H9 (cell line): ENCODE results near the gene SBK1. TPM values are rescaled to one million over a fixed set of nuclear protein-coding genes. Genes with fewer than 3 reads are reported as not detected.

Experiments used
- DNase-seq: peaks from one replicate; pipeline ENCODE4 v3.0.0-alpha.2; 2017
- H2AFZ ChIP-seq: one replicate; pipeline ENCODE4 v1.6.1; 2013; ENCODE audit warnings: mild to moderate bottlenecking, low read length, control low read depth, moderate library complexity
- H2AK5ac ChIP-seq: 2 replicates; pipeline ENCODE4 v1.6.1; 2013; ENCODE audit warnings: low read length, control low read depth, mixed read lengths; ENCODE audit not compliant: insufficient read length
- H2BK120ac ChIP-seq: one replicate; pipeline ENCODE4 v1.6.1; 2013; ENCODE audit warnings: low read depth, mild to moderate bottlenecking, low read length, control low read depth, inconsistent platforms; ENCODE audit not compliant: poor library complexity, severe bottlenecking
- H2BK12ac ChIP-seq: 2 replicates; pipeline ENCODE4 v1.6.1; 2013; ENCODE audit warnings: low read length, control low read depth, mixed read lengths, low read depth; ENCODE audit not compliant: insufficient read length
- H2BK15ac ChIP-seq: 2 replicates; pipeline ENCODE4 v1.6.1; 2013; ENCODE audit warnings: low read depth, low read length, control low read depth
- H2BK20ac ChIP-seq: one replicate; pipeline ENCODE4 v1.6.1; 2013; ENCODE audit warnings: low read depth, mild to moderate bottlenecking, low read length, control low read depth, inconsistent platforms; ENCODE audit not compliant: poor library complexity, severe bottlenecking
- H2BK5ac ChIP-seq: 2 replicates; pipeline ENCODE4 v1.6.1; 2013; ENCODE audit warnings: low read length, control low read depth, mixed read lengths; ENCODE audit not compliant: insufficient read length
- H3K14ac ChIP-seq: 2 replicates; pipeline ENCODE4 v1.6.1; 2013; ENCODE audit warnings: low read length, control low read depth; ENCODE audit not compliant: insufficient read depth
- H3K18ac ChIP-seq: 2 replicates; pipeline ENCODE4 v1.6.1; 2013; ENCODE audit warnings: low read depth, mild to moderate bottlenecking, mixed read lengths, low read length, control low read depth; ENCODE audit not compliant: insufficient read length
- H3K23ac ChIP-seq: 2 replicates; pipeline ENCODE4 v1.6.1; 2013; ENCODE audit warnings: low read length, control low read depth, mixed read lengths, low read depth; ENCODE audit not compliant: insufficient read length
- H3K23me2 ChIP-seq: 2 replicates; pipeline ENCODE4 v1.6.1; 2013; ENCODE audit warnings: low read depth, mild to moderate bottlenecking, mixed read lengths, low read length, control low read depth; ENCODE audit not compliant: insufficient read length, poor library complexity, severe bottlenecking
- H3K27ac ChIP-seq: 2 replicates; pipeline ENCODE4 v1.5.1; 2013; ENCODE audit warnings: low read length, control low read depth, mixed read lengths, low read depth; ENCODE audit not compliant: insufficient read length
- H3K27me3 ChIP-seq: 2 replicates; pipeline ENCODE4 v1.6.1; 2013; ENCODE audit warnings: low read length, control low read depth, inconsistent platforms; ENCODE audit not compliant: insufficient read depth
- H3K4ac ChIP-seq: 2 replicates; pipeline ENCODE4 v1.6.1; 2013; ENCODE audit warnings: low read depth, mild to moderate bottlenecking, control low read depth, inconsistent platforms, low read length, moderate library complexity
- H3K4me1 ChIP-seq: 2 replicates; pipeline ENCODE4 v1.6.1; 2013; ENCODE audit warnings: low read length, control low read depth, inconsistent platforms; ENCODE audit not compliant: insufficient read depth
- H3K4me2 ChIP-seq: 2 replicates; pipeline ENCODE4 v1.6.1; 2013; ENCODE audit warnings: low read length, control low read depth, mixed read lengths; ENCODE audit not compliant: insufficient read length, insufficient read depth
- H3K56ac ChIP-seq: 2 replicates; pipeline ENCODE4 v1.6.1; 2013; ENCODE audit warnings: low read depth, mild to moderate bottlenecking, mixed read lengths, low read length, control low read depth; ENCODE audit not compliant: insufficient read length
- H3K79me1 ChIP-seq: 2 replicates; pipeline ENCODE4 v1.6.1; 2013; ENCODE audit warnings: low read depth, mild to moderate bottlenecking, moderate library complexity, low read length, control low read depth, inconsistent platforms; ENCODE audit not compliant: insufficient read depth, poor library complexity, severe bottlenecking
- H3K79me2 ChIP-seq: 2 replicates; pipeline ENCODE4 v1.6.1; 2013; ENCODE audit warnings: low read length, control low read depth, inconsistent platforms; ENCODE audit not compliant: insufficient read depth
- H3K9ac ChIP-seq: 2 replicates; pipeline ENCODE4 v1.6.1; 2013; ENCODE audit warnings: low read length, control low read depth, mixed read lengths; ENCODE audit not compliant: insufficient read length; ENCODE audit errors: extremely low read depth
- H3K9me3 ChIP-seq: one replicate; pipeline ENCODE4 v1.6.1; 2013; ENCODE audit warnings: low read depth, low read length, inconsistent platforms; ENCODE audit not compliant: control insufficient read depth
- H3T11ph ChIP-seq: one replicate; pipeline ENCODE4 v1.6.1; 2013; ENCODE audit warnings: mild to moderate bottlenecking, low read length, control low read depth, inconsistent platforms
- H4K20me1 ChIP-seq: one replicate; pipeline ENCODE4 v1.6.1; 2013; ENCODE audit not compliant: control insufficient read depth, insufficient read length, insufficient read depth
- H4K5ac ChIP-seq: 2 replicates; pipeline ENCODE4 v1.6.1; 2013; ENCODE audit warnings: low read depth, mild to moderate bottlenecking, mixed read lengths, low read length, control low read depth; ENCODE audit not compliant: insufficient read length
- H4K8ac ChIP-seq: replicated peaks from 2 replicates; pipeline ENCODE4 v1.6.1; 2013; ENCODE audit warnings: low read length, control low read depth, mixed read lengths, low read depth; ENCODE audit not compliant: insufficient read length
- H4K91ac ChIP-seq: 2 replicates; pipeline ENCODE4 v1.6.1; 2013; ENCODE audit warnings: low read depth, mild to moderate bottlenecking, moderate library complexity, mixed read lengths, low read length, control low read depth; ENCODE audit not compliant: insufficient read length
- H3K27ac Mint-ChIP-seq, 3 experiments: 2 replicates in 2 of 3; 3 replicates in 1 of 3; pipeline ENCODE4 v1.8.0; 2020 to 2021; ENCODE audit warnings: mixed read lengths in 3 of 3, mild to moderate bottlenecking in 1 of 3, moderate library complexity in 1 of 3
- H3K27me3 Mint-ChIP-seq: 2 replicates; pipeline ENCODE4 v1.8.0; 2021; ENCODE audit warnings: low read depth, mild to moderate bottlenecking, moderate library complexity, mixed read lengths
- H3K36me3 Mint-ChIP-seq, 3 experiments: 2 replicates in 2 of 3; 3 replicates in 1 of 3; pipeline ENCODE4 v1.8.0; 2020 to 2021; ENCODE audit warnings: low read depth in 3 of 3, mixed read lengths in 3 of 3; ENCODE audit not compliant: insufficient read depth in 1 of 3
- H3K4me1 Mint-ChIP-seq, 2 experiments: 2 replicates each; pipeline ENCODE4 v1.8.0; 2020; ENCODE audit warnings: mixed read lengths in 2 of 2
- H3K4me3 Mint-ChIP-seq, 2 experiments: 2 replicates in 1 of 2; 3 replicates in 1 of 2; pipeline ENCODE4 v1.8.0; 2020 to 2021; ENCODE audit warnings: mild to moderate bottlenecking in 2 of 2, mixed read lengths in 2 of 2, moderate library complexity in 1 of 2
- H3K9me3 Mint-ChIP-seq, 2 experiments: 2 replicates in 1 of 2; 3 replicates in 1 of 2; pipeline ENCODE4 v1.8.0; 2020; ENCODE audit warnings: mild to moderate bottlenecking in 2 of 2, mixed read lengths in 2 of 2, moderate library complexity in 1 of 2
- CTCF ChIP-seq: fragments of 200-600 bp; sonication (generic); conservative IDR thresholded peaks from 3 replicates; pipeline ENCODE4 v1.8.0; 2021; ENCODE audit warnings: antibody characterized with exemption, mild to moderate bottlenecking
- WGBS: extraction: QIAGEN DNeasy Blood & Tissue Kit; methylation state at CpG from one replicate; pipeline ENCODE4 v1.1.7; 2013; ENCODE audit warnings: missing lambda C conversion rate, low lambda C conversion rate, mixed read lengths; ENCODE audit not compliant: insufficient read length; ENCODE audit errors: extremely low coverage; 5-methylcytosine and 5-hydroxymethylcytosine counted together
- total RNA-seq: library from RNA; stranded (reverse); gene quantifications from 2 replicates; pipeline ENCODE4 v1.2.1, GENCODE V29; 2021

SBK1 gene
- total RNA-seq, 1 experiment from 2014 or later, result 65.5 TPM

- no peak overlapping the region for H2AFZ ChIP-seq
- no peak overlapping the region for H2BK120ac ChIP-seq
- no peak overlapping the region for H4K91ac ChIP-seq
- no peak overlapping the region for H3K9ac ChIP-seq
- peaks cover 9% of the 10 kb centered on the region; the same call in 1 of the 2 replicates for H3K4me1 ChIP-seq
- no CpG with 5 or more reads among the region's 6 CpGs for WGBS
- peaks cover 18% of the 10 kb centered on the region for H3K79me1 ChIP-seq
- H3K56ac ChIP-seq, result no peak overlapping the region
- H2BK12ac ChIP-seq, result no peak overlapping the region
- no peak for DNase-seq
- Mint-ChIP-seq H3K4me3 (no peak overlapping the region), H3K27me3 (no peaks in the 10 kb centered on the region), H3K4me1 (peaks cover 24 to 34% of the 10 kb centered on the region in 2 experiments), H3K36me3 (peaks cover 25 to 47% (median 46%) of the 10 kb centered on the region in 3 experiments), H3K9me3 (no peaks in the 10 kb centered on the region), H3K27ac (no peak overlapping the region)
- no peaks in the 10 kb centered on the region for H3K27me3 ChIP-seq
- no peak overlapping the region for H4K8ac ChIP-seq
- no peak overlapping the region for H3K27ac ChIP-seq
- H3K4ac ChIP-seq, result no peak overlapping the region
- TF ChIP-seq CTCF, result no peak
- peaks cover 4% of the 10 kb centered on the region for H4K20me1 ChIP-seq
- H4K5ac ChIP-seq, result no peak overlapping the region
- no peaks in the 10 kb centered on the region for H3K9me3 ChIP-seq
- no peak overlapping the region for H3T11ph ChIP-seq
- H3K4me2 ChIP-seq, result no peak overlapping the region
- no peak overlapping the region for H2BK20ac ChIP-seq
- H3K18ac ChIP-seq, result no peak overlapping the region
- H2BK5ac ChIP-seq, result no peak overlapping the region
- no peak overlapping the region for H3K14ac ChIP-seq
- no peak overlapping the region for H2BK15ac ChIP-seq
- H3K23ac ChIP-seq, result no peak overlapping the region
- no peaks in the 10 kb centered on the region for H3K23me2 ChIP-seq
- peaks cover 20% of the 10 kb centered on the region; the same call in 1 of the 2 replicates for H3K79me2 ChIP-seq
- H2AK5ac ChIP-seq, result no peak overlapping the region
These were observed 8.8 kb downstream of the SBK1 start for GRCh38 chr16:28301154-28301553.
